K562 (cell line): Measurements from ENCODE around the gene MARCHF9. TPM values are rescaled to one million over a fixed set of nuclear protein-coding genes. Genes with fewer than 3 reads are reported as not detected.
A peak's percentile ranks its signal among the peaks of the same experiment; 100 is the strongest.

Experiments used
- ATAC-seq: fragments of 200-7000 bp; cut with Tn5 transposase; 3 replicates; pipeline ENCODE4 v1.9.1; 2020; ENCODE audit warnings: moderate library complexity
- BruUV-seq: library from RNA; stranded (reverse); fragments of 400-500 nt; replicated peaks from 2 replicates; lab custom pipeline; 2021; lab: Mats Ljungman, UMichigan
- CTCF ChIA-PET: fragments of 300-600 bp; formaldehyde crosslinking; extraction: SDS; loops from one replicate; lab custom pipeline; 2021; ENCODE audit warnings: low intra/inter-chr PET ratio; lab: Yijun Ruan, JAX
- POLR2A ChIA-PET: fragments of 300-600, 350-650 bp; sonication (Branson Sonifier 250); formaldehyde crosslinking; extraction: SDS; loops from one replicate; lab custom pipeline; 2021; ENCODE audit warnings: antibody characterized with exemption, inconsistent platforms; lab: Yijun Ruan, JAX
- DNase-seq, 4 experiments: peaks; one replicate each; pipeline versions ENCODE4 v3.0.0 to v3.0.0-alpha.2; 2011 to 2018; ENCODE audit warnings: low spot score in 3 of 4, mixed read lengths in 3 of 4; ENCODE audit errors: extremely low read depth in 1 of 4
- FAIRE-seq: peaks from 2 replicates; lab custom pipeline; 2011; peaks lifted over from hg19 to GRCh38; lab: Jason Lieb, UNC
- H2AFZ ChIP-seq: 2 replicates; pipeline ENCODE4 v1.6.0; 2011; ENCODE audit warnings: low read depth, low read length, control low read depth, inconsistent platforms
- H3K27ac ChIP-seq: fragments of 200-600 bp; 3 replicates; pipeline ENCODE4 v1.8.0; 2011; ENCODE audit warnings: low read depth, mild to moderate bottlenecking, control low read depth, inconsistent platforms, low read length, moderate library complexity, mixed read lengths; ENCODE audit errors: extremely low read depth
- H3K27me3 ChIP-seq, 2 experiments: fragments of 300-600 bp in 1 of 2; 2 replicates in 1 of 2; 3 replicates in 1 of 2; pipeline versions ENCODE4 v1.6.0 to v1.8.0; 2011; ENCODE audit warnings: inconsistent platforms in 2 of 2, low read length in 2 of 2, mild to moderate bottlenecking in 1 of 2, mixed read lengths in 1 of 2, moderate library complexity in 1 of 2; ENCODE audit not compliant: control insufficient read depth in 2 of 2, insufficient read depth in 2 of 2
- H3K36me3 ChIP-seq: fragments of 300-600 bp; 3 replicates; pipeline ENCODE4 v1.8.0; 2011; ENCODE audit warnings: mild to moderate bottlenecking, low read length, inconsistent platforms; ENCODE audit not compliant: control insufficient read depth, insufficient read depth
- H3K4me1 ChIP-seq, 2 experiments: fragments of 200-600 bp in 1 of 2; replicated peaks in 1 of 2; 2 replicates in 1 of 2; 3 replicates in 1 of 2; pipeline versions ENCODE4 v1.5.1 to v1.8.0; 2011; ENCODE audit warnings: inconsistent platforms in 2 of 2, low read length in 2 of 2, mild to moderate bottlenecking in 1 of 2, mixed read lengths in 1 of 2, moderate library complexity in 1 of 2; ENCODE audit not compliant: control insufficient read depth in 2 of 2, insufficient read depth in 2 of 2
- H3K4me2 ChIP-seq: 2 replicates; pipeline ENCODE4 v1.6.1; 2011; ENCODE audit warnings: low read length, control low read depth, inconsistent platforms, mixed read lengths; ENCODE audit not compliant: insufficient read depth
- H3K4me3 ChIP-seq: fragments of 200-600 bp; sonication (generic), shearing (Covaris generic); 2 replicates; pipeline ENCODE4 v1.5.1; 2016; ENCODE audit warnings: control low read depth, inconsistent platforms
- H3K79me2 ChIP-seq: fragments of 200-600 bp; 3 replicates; pipeline ENCODE4 v1.8.0; 2011; ENCODE audit warnings: low read length, inconsistent platforms; ENCODE audit not compliant: control insufficient read depth, insufficient read depth
- H3K9ac ChIP-seq, 2 experiments: 2 replicates each; pipeline versions ENCODE4 v1.6.0 to v1.6.1; 2011; ENCODE audit warnings: low read depth in 2 of 2, low read length in 2 of 2, control low read depth in 1 of 2, inconsistent platforms in 1 of 2, mild to moderate bottlenecking in 1 of 2, mixed read lengths in 1 of 2; ENCODE audit not compliant: insufficient read depth in 1 of 2
- H3K9me1 ChIP-seq: one replicate; pipeline ENCODE4 v1.6.0; 2011; ENCODE audit warnings: inconsistent platforms, mild to moderate bottlenecking, low read length, moderate library complexity; ENCODE audit not compliant: control insufficient read depth, insufficient read depth
- H3K9me3 ChIP-seq: replicated peaks from 2 replicates; pipeline ENCODE4 v1.5.1; 2011; ENCODE audit warnings: low read depth, low read length, inconsistent platforms; ENCODE audit not compliant: control insufficient read depth, insufficient read depth
- H4K20me1 ChIP-seq: replicated peaks from 2 replicates; pipeline ENCODE4 v1.6.1; 2011; ENCODE audit warnings: low read length, inconsistent platforms, mixed read lengths; ENCODE audit not compliant: control insufficient read depth, insufficient read depth
- COPS2 ChIP-seq: fragments of 450-650 bp; conservative IDR thresholded peaks from 2 replicates; pipeline ENCODE4 v1.6.1; 2016; ENCODE audit warnings: mild to moderate bottlenecking, moderate library complexity
- EP300 ChIP-seq: IDR thresholded peaks from 2 replicates; pipeline ENCODE4 v1.6.1; 2012; ENCODE audit warnings: low read length, improper control_type of control experiment
- GTF2E2 ChIP-seq: fragments of 200-800 bp; sonication (Bioruptor generic); IDR thresholded peaks from 2 replicates; pipeline ENCODE4 v1.6.1; 2016; ENCODE audit warnings: missing genetic modification characterization, missing compliant biosample characterization
- ZNF785 ChIP-seq: fragments of 250-450 bp; sonication (Bioruptor Pico); IDR thresholded peaks from 2 replicates; pipeline ENCODE4 v1.4.0; 2020; ENCODE audit warnings: mild to moderate bottlenecking
- whole genome bisulfite sequencing: fragments of 100-300 bp; shearing (Covaris generic); methylation state at CpG from one replicate; pipeline ENCODE4 v1.1.6; 2016; ENCODE audit warnings: low coverage, mixed read lengths; ENCODE audit not compliant: insufficient coverage; ENCODE audit errors: missing lambda C conversion rate; 5-methylcytosine and 5-hydroxymethylcytosine counted together
- in situ Hi-C: fragments of 300-500 bp; cut with MboI; formaldehyde crosslinking; loops from 4 replicates; pipeline ENCODE4 v1.15.0; 2018; ENCODE audit warnings: inconsistent platforms, mixed read lengths
- intact Hi-C: fragments of 100-400 bp; cut with micrococcal nuclease; formaldehyde crosslinking; loops from 2 replicates; pipeline ENCODE4 v1.14.2; 2022
- polyA plus RNA-seq, 8 experiments: library from polyadenylated mRNA; depleted of rRNA in 4 of 8; stranded (reverse) in 5 of 8; unstranded in 3 of 8; fragments of >200 nt; fragmentation: Nextera tagmentation in 2 of 8; fragmentation: Illumina TruSeq in 1 of 8; extraction: Ambion mirVana in 2 of 8; extraction: Trizol in 1 of 8; gene quantifications; 2 replicates each; pipeline versions ENCODE4 v1.2.1 to v1.2.3, GENCODE V29; 2011 to 2014; ENCODE audit warnings: inconsistent platforms in 1 of 8, missing spikeins in 1 of 8
- total RNA-seq, 7 experiments: library from RNA; depleted of rRNA in 6 of 7; stranded (reverse); fragments of >200 nt in 6 of 7; fragmentation: Illumina TruSeq in 2 of 7; extraction: Trizol in 2 of 7; gene quantifications; 2 replicates each; pipeline versions ENCODE4 v1.2.1 to v1.2.3, GENCODE V29; 2011 to 2021; ENCODE audit warnings: low replicate concordance in 1 of 7
- TF ChIP-seq, protein P1 (sequence below): IDR thresholded peaks from 2 replicates; pipeline ENCODE4 v1.6.1; 2011; ENCODE audit warnings: borderline replicate concordance, low read depth, mild to moderate bottlenecking, moderate library complexity, low read length; ENCODE audit not compliant: insufficient read depth, poor library complexity, severe bottlenecking
- TF ChIP-seq, protein P2 (sequence below), 2 experiments: IDR thresholded peaks; 2 replicates each; pipeline ENCODE4 v1.6.1; 2012; ENCODE audit warnings: improper control_type of control experiment in 2 of 2, low read depth in 2 of 2, low read length in 2 of 2, borderline replicate concordance in 1 of 2

Gene MARCHF9
- total and polyA plus RNA-seq, 9 of the 15 experiments (the other 6 are each of a cell fraction or from before 2014, with no cell fraction given), result 0.80 to 12.4 (median 6.2) TPM

DNA sequence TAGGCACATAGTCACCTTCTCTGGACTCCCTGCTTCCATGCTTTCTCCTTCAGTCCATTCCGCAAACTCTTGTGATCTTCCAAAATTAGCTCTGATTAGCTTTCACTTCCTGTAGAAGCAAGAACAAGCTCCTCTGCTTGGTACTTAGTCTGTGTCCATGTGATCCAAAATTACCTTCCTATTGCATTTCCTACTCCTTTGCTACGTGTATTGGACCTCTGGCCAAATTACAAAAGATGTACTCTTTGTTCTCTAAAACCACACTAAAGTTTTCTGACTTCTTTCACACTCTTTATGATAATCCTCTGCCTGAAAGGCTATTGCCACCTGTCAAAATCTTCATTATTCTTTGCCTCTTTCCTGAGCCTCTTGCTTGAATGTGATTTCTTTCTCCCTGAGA, 26.9 kb downstream of the MARCHF9 start:
- peak; percentile 19 for FAIRE-seq
- CTCF ChIA-PET, result interaction anchor here (0.5 to 1.9 kb wide), 2 partner anchors 122 to 199 kb away, joined by 4 to 14 read pairs; no protein-coding TSS in a partner anchor

More for the DNA sequence above, 26.9 kb downstream of the MARCHF9 start:
- peaks cover 8 to 12% of the 10 kb centered on the region in 2 experiments; a peak in 4 of 5 replicates for H3K4me1 ChIP-seq
- in situ Hi-C loops (no loop called here), intact Hi-C loops (no loop called here)
- peak overlapping the region; percentile 86; the same call in 1 of the 2 replicates for H2AFZ ChIP-seq
- POLR2A ChIA-PET, result interaction anchor here (0.6 to 1.6 kb wide), 4 partner anchors 9 to 323 kb away, joined by 3 to 9 read pairs (median 3); partner anchors contain the start of genes EEF1AKMT3 and METTL1
- H3K9ac ChIP-seq, result peak overlapping the region in 1 of 2 experiments; percentile 89; a peak in 1 of 4 replicates
- ATAC-seq (no peak), DNase-seq (no peak)
- H3K79me2 ChIP-seq, result peaks cover 28% of the 10 kb centered on the region
- no TSS peak for BruUV-seq
- WGBS, result 44% methylated on average over 2 of the region's 2 CpGs
- 0 out of 2 replicates have a peak overlapping the region, but pooled peaks have one; percentile 96 for H3K4me2 ChIP-seq
- H3K36me3 ChIP-seq, result peaks cover 37% of the 10 kb centered on the region
- H3K4me3 ChIP-seq, result no peak overlapping the region
- H3K27ac ChIP-seq, result peak overlapping the region; percentile 55
- no peaks in the 10 kb centered on the region for H4K20me1 ChIP-seq
- no peaks in the 10 kb centered on the region for H3K27me3 ChIP-seq
- TF ChIP-seq COPS2, result no peak
- TF ChIP-seq, protein P1, sequence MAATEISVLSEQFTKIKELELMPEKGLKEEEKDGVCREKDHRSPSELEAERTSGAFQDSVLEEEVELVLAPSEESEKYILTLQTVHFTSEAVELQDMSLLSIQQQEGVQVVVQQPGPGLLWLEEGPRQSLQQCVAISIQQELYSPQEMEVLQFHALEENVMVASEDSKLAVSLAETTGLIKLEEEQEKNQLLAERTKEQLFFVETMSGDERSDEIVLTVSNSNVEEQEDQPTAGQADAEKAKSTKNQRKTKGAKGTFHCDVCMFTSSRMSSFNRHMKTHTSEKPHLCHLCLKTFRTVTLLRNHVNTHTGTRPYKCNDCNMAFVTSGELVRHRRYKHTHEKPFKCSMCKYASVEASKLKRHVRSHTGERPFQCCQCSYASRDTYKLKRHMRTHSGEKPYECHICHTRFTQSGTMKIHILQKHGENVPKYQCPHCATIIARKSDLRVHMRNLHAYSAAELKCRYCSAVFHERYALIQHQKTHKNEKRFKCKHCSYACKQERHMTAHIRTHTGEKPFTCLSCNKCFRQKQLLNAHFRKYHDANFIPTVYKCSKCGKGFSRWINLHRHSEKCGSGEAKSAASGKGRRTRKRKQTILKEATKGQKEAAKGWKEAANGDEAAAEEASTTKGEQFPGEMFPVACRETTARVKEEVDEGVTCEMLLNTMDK, result no peak
- TF ChIP-seq GTF2E2 (tag), result peak; percentile 75; the same call in 1 of the 2 replicates
- no peak for TF ChIP-seq ZNF785 (CRISPR knock-in tag)
- TF ChIP-seq EP300, result no peak
- TF ChIP-seq, protein P2, sequence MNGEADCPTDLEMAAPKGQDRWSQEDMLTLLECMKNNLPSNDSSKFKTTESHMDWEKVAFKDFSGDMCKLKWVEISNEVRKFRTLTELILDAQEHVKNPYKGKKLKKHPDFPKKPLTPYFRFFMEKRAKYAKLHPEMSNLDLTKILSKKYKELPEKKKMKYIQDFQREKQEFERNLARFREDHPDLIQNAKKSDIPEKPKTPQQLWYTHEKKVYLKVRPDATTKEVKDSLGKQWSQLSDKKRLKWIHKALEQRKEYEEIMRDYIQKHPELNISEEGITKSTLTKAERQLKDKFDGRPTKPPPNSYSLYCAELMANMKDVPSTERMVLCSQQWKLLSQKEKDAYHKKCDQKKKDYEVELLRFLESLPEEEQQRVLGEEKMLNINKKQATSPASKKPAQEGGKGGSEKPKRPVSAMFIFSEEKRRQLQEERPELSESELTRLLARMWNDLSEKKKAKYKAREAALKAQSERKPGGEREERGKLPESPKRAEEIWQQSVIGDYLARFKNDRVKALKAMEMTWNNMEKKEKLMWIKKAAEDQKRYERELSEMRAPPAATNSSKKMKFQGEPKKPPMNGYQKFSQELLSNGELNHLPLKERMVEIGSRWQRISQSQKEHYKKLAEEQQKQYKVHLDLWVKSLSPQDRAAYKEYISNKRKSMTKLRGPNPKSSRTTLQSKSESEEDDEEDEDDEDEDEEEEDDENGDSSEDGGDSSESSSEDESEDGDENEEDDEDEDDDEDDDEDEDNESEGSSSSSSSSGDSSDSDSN (IDR thresholded peaks at IDR 0.05; ENCODE audit: borderline replicate concordance in 1 of 2, low read depth in 2 of 2, low read length in 2 of 2), result no peak
- TF ChIP-seq, all 486 proteins: peak for 1
- H3K9me3 ChIP-seq, result no peaks in the 10 kb centered on the region
- no peaks in the 10 kb centered on the region for H3K9me1 ChIP-seq
